ENCODE results near the gene CDIPT. TPM values are rescaled to one million over a fixed set of nuclear protein-coding genes. Genes with fewer than 3 reads are reported as not detected.
"Not testable (repeated sequence)": the region's sequence is repeated elsewhere in the genome, so short reads cannot be mapped to it uniquely, and the experiment has no call there.

The CDIPT gene
- polyA plus RNA-seq (ENCODE audit: insufficient read length) = 79.4 TPM
- long read RNA-seq, donor 1, transcript CDIPT-201 (6 exons, 2,353 nt) = major isoform, 35 of 55 reads
- long read RNA-seq, donor 1, partial matches to known transcripts = 18 of 55 reads
- long read RNA-seq, donor 1, other reads (novel, unspliced or antisense) = 0 of 55 reads
- long read RNA-seq, donor 2, transcript CDIPT-201 (6 exons, 2,353 nt) = major isoform, 27 of 31 reads
- long read RNA-seq, donor 2, partial matches to known transcripts = 0 of 31 reads
- long read RNA-seq, donor 2, other reads (novel, unspliced or antisense) = 0 of 31 reads
- long read RNA-seq, donor 3, transcript CDIPT-201 (6 exons, 2,353 nt) = major isoform, 8 of 25 reads
- long read RNA-seq, donor 3, partial matches to known transcripts = 14 of 25 reads
- long read RNA-seq, donor 3, other reads (novel, unspliced or antisense) = 0 of 25 reads
- long read RNA-seq, donor 4, partial matches to known transcripts = 0 of 4 reads
- long read RNA-seq, donor 4, other reads (novel, unspliced or antisense) = 0 of 4 reads
- long read RNA-seq, donor 5, transcript CDIPT-201 (6 exons, 2,353 nt) = major isoform, 65 of 82 reads
- long read RNA-seq, donor 5, partial matches to known transcripts = 14 of 82 reads
- long read RNA-seq, donor 5, other reads (novel, unspliced or antisense) = 0 of 82 reads
- long read RNA-seq, donor 6, transcript CDIPT-201 (6 exons, 2,353 nt) = major isoform, 42 of 54 reads
- long read RNA-seq, donor 6, partial matches to known transcripts = 5 of 54 reads
- long read RNA-seq, donor 6, other reads (novel, unspliced or antisense) = 0 of 54 reads
- long read RNA-seq, donor 7, transcript CDIPT-201 (6 exons, 2,353 nt) = major isoform, 51 of 72 reads
- long read RNA-seq, donor 7, partial matches to known transcripts = 13 of 72 reads
- long read RNA-seq, donor 7, other reads (novel, unspliced or antisense) = 0 of 72 reads
- long read RNA-seq, donor 8, transcript CDIPT-201 (6 exons, 2,353 nt) = major isoform, 8 of 10 reads
- long read RNA-seq, donor 8, partial matches to known transcripts = 0 of 10 reads
- long read RNA-seq, donor 8, other reads (novel, unspliced or antisense) = 0 of 10 reads

GRCh38 chr16:29862884-29863668 lies at the start of gene CDIPT:
Gene CDIPT, minus strand, starts transcription at chr16:29863226. Its CDS starts 369 bp downstream, at chr16:29862857.
- DNase-seq = peak; percentile 97

GRCh38 chr16:29912087-29912486 lies 49.1 kb upstream of the CDIPT start:
- no peak for DNase-seq

GRCh38 chr16:29911676-29912010 lies 48.6 kb upstream of the CDIPT start:
- DNase-seq = no peak

- DNase-seq = no peak
Measured at GRCh38 chr16:29910819-29911675, 48.0 kb upstream of the CDIPT start.

GRCh38 chr16:29909851-29910250 lies 46.8 kb upstream of the CDIPT start:
- DNase-seq = not testable (repeated sequence)

- no peak for DNase-seq
Measured at GRCh38 chr16:29909391-29909790, 46.4 kb upstream of the CDIPT start.

GRCh38 chr16:29908719-29909220 lies 45.7 kb upstream of the CDIPT start:
- DNase-seq = no peak

- no peak for DNase-seq
Measured at GRCh38 chr16:29907973-29908372, 44.9 kb upstream of the CDIPT start.

GRCh38 chr16:29906520-29907244 lies 43.7 kb upstream of the CDIPT start:
- no peak for DNase-seq

GRCh38 chr16:29905668-29906067 lies 42.6 kb upstream of the CDIPT start:
- no peak for DNase-seq

- DNase-seq = no peak
Measured at GRCh38 chr16:29904947-29905346, 41.9 kb upstream of the CDIPT start.

- DNase-seq = no peak
Measured at GRCh38 chr16:29903590-29903989, 40.6 kb upstream of the CDIPT start.

- no peak for DNase-seq
Measured at GRCh38 chr16:29901607-29901945, 38.5 kb upstream of the CDIPT start.

- no peak for DNase-seq
Measured at GRCh38 chr16:29900888-29901606, 38.0 kb upstream of the CDIPT start.

- DNase-seq = peak; percentile 47
Measured at GRCh38 chr16:29900102-29900887, 37.3 kb upstream of the CDIPT start, which contains the start of gene ASPHD1. Gene ASPHD1, plus strand, starts transcription at chr16:29900488. Its CDS starts 484 bp downstream, at chr16:29900972.

- peak; percentile 72 for DNase-seq
Measured at GRCh38 chr16:29899516-29900101, 36.6 kb upstream of the CDIPT start, which contains the start of gene SEZ6L2. Gene SEZ6L2, minus strand, starts transcription at chr16:29899550. Its CDS starts 531 bp downstream, at chr16:29899019.

- no peak for DNase-seq
Measured at GRCh38 chr16:29898804-29899515, 35.9 kb upstream of the CDIPT start.

Measured in left kidney (tissue), 8 donors.